IPS-18a (cell line): ENCODE measurements around the gene GLOD5.

Experiments
- H3K27ac ChIP-seq: one replicate; pipeline ENCODE4 v1.5.1; 2013; ENCODE audit warnings: low read length
- H3K27me3 ChIP-seq: one replicate; pipeline ENCODE4 v1.6.1; 2013; ENCODE audit warnings: mild to moderate bottlenecking, low read length; ENCODE audit not compliant: control insufficient read depth, insufficient read depth
- H3K36me3 ChIP-seq: one replicate; pipeline ENCODE4 v1.6.1; 2013; ENCODE audit warnings: low read depth, low read length; ENCODE audit not compliant: control insufficient read depth
- H3K4me1 ChIP-seq: one replicate; pipeline ENCODE4 v1.6.1; 2013; ENCODE audit warnings: low read depth, low read length; ENCODE audit not compliant: control insufficient read depth
- H3K4me3 ChIP-seq: one replicate; pipeline ENCODE4 v1.5.1; 2013; ENCODE audit warnings: low read length
- H3K9ac ChIP-seq: one replicate; pipeline ENCODE4 v1.6.1; 2013; ENCODE audit warnings: mild to moderate bottlenecking, low read length, moderate library complexity
- H3K9me3 ChIP-seq: one replicate; pipeline ENCODE4 v1.6.1; 2013; ENCODE audit warnings: low read depth, low read length; ENCODE audit not compliant: control insufficient read depth

The GLOD5 gene

GRCh38 chrX:48786825-48787504 is 25.4 kb downstream of the GLOD5 start:
- H3K27me3 ChIP-seq: no peaks in the 10 kb centered on the region
- H3K9me3 ChIP-seq: peaks cover 4% of the 10 kb centered on the region
- no peaks in the 10 kb centered on the region for H3K4me1 ChIP-seq
- H3K9ac ChIP-seq: no peak overlapping the region
- no peaks in the 10 kb centered on the region for H3K36me3 ChIP-seq
- no peak overlapping the region for H3K4me3 ChIP-seq
- H3K27ac ChIP-seq: no peak overlapping the region

DNA sequence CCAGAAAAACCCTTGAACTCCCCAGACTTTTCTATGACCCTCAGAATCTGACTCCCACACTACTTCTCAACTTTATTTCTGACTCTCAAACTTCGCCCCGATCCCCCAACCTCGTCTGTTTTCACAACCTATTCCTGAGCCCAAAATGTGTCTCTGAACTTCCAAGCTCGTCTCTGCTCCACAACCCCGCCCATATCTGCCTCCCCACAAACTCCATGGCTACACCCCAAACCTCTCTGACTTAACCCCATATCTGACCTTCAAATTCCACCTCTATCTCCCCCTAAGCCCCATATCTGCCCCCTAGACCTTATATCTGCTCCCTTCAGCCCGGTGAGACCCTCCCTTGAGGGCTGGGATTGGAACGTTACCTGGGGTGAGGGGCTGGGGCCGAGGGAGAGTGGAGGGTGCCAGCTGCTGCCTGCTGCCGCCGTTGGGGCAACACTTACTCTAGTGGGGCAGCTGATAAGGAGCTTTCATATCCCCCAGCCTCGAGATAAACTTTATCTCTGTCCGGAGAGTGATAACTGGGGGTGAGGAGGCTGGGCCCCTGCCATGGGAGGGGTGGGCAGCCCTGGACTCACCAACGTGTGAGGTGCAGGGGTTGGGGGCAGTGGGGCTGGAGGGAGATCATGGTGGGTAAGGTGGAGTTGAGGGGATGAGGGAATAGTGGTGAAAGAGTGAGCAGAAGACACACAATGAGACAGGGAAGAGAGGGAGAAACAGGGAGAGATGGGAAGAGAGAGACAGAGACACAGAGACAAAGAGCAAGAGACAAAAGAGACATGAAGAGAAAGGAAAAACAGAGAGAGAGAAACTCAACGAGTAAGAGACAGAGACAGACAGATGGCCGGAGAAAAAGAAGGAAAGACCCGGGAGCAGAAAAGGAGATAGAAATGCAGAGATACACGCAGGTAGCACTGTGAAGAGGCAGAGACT is 26.2 kb downstream of the GLOD5 start:
- H3K4me1 ChIP-seq: no peaks in the 10 kb centered on the region
- H3K9me3 ChIP-seq: peaks cover 4% of the 10 kb centered on the region
- no peak overlapping the region for H3K4me3 ChIP-seq
- no peaks in the 10 kb centered on the region for H3K36me3 ChIP-seq
- H3K27me3 ChIP-seq: no peaks in the 10 kb centered on the region
- no peak overlapping the region for H3K9ac ChIP-seq
- H3K27ac ChIP-seq: no peak overlapping the region

DNA sequence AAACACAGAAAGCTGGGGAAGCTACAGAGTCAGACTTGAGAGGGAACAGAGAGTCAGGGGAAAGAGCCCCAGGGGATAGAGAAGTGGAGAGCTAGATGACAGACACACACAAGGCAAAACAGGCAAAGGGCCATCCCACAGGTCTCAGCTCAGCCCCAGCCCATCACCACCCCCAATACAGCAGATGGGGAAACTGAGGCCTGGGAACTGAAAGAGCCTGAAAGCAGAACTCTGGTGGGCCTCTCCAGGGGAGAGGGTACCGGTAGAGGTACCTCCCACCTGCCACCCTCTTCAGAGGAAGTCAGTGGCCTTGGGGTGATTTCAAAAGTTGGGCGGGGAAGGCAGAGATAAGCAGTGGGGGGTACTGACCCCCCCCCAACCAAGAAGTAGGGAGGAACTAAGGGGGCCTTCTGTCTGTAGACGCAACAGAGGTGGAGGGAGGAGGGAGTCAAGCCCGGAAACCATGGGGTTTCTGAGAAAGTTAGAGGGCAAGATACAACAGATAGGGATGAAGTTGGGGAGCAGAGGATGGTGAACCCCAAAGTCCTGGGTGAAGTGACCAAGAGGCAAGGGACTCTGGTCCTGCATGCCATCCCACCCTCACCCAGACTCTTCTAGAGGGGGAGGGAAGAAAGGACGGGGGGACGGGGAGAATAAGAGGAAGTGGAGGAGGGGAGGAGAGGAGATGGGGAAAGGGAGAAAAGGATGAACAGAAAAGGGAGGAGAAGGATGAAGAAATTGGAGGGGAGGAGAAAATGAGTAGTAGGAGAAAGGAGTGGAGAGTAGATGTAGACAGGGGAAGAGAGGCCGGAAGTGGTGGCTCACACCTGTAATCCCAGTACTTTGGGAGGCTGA is 28.0 kb downstream of the GLOD5 start:
- H3K9me3 ChIP-seq: peaks cover 6% of the 10 kb centered on the region
- H3K4me1 ChIP-seq: no peaks in the 10 kb centered on the region
- no peaks in the 10 kb centered on the region for H3K27me3 ChIP-seq
- no peak overlapping the region for H3K9ac ChIP-seq
- no peak overlapping the region for H3K27ac ChIP-seq
- no peaks in the 10 kb centered on the region for H3K36me3 ChIP-seq
- no peak overlapping the region for H3K4me3 ChIP-seq

GRCh38 chrX:48790477-48790876 is 28.9 kb downstream of the GLOD5 start:
- H3K36me3 ChIP-seq: no peaks in the 10 kb centered on the region

DNA sequence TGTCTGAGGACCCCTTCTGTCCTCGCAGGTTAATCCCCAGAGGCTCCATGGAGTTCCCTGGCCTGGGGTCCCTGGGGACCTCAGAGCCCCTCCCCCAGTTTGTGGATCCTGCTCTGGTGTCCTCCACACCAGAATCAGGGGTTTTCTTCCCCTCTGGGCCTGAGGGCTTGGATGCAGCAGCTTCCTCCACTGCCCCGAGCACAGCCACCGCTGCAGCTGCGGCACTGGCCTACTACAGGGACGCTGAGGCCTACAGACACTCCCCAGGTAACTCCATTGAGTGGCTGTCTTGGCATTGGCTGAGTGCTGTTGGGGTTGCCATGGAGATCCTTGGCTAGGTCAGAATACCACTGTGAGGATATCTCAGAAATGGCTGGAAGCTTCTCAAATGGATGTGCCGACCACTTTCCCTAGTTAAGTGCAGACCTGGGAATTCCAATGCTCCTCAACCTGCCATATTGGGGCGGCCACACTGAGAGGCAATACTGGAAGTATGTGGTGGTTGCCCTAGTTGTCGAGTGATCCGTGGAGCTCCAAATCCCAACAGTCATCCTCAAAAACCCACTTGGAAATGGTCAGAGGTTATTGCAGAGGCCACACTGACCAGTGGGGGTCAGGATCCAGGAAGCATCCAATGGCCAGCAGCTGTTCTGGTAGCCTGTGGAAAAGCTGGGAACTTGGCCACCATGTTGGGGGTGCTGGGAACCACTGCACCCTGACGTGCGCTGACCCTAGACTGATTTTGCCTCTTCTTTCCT is 29.7 kb downstream of the GLOD5 start:
- Histone ChIP-seq H3K36me3 (no peaks in the 10 kb centered on the region), H3K4me1 (no peaks in the 10 kb centered on the region), H3K4me3 (no peak overlapping the region), H3K9me3 (peaks cover 13% of the 10 kb centered on the region), H3K9ac (no peak overlapping the region), H3K27me3 (no peaks in the 10 kb centered on the region), H3K27ac (no peak overlapping the region)

More at GRCh38 chrX:48790477-48790876, 28.9 kb downstream of the GLOD5 start:
- Histone ChIP-seq H3K27ac (no peak overlapping the region), H3K4me1 (no peaks in the 10 kb centered on the region), H3K4me3 (no peak overlapping the region), H3K9me3 (peaks cover 13% of the 10 kb centered on the region), H3K9ac (no peak overlapping the region), H3K27me3 (no peaks in the 10 kb centered on the region)

GRCh38 chrX:48792219-48792618 is 30.7 kb downstream of the GLOD5 start:
- Histone ChIP-seq H3K9me3 (peaks cover 13% of the 10 kb centered on the region), H3K27me3 (no peaks in the 10 kb centered on the region), H3K4me3 (no peak overlapping the region), H3K4me1 (no peaks in the 10 kb centered on the region), H3K9ac (no peak overlapping the region), H3K36me3 (no peaks in the 10 kb centered on the region), H3K27ac (no peak overlapping the region)

- Histone ChIP-seq H3K9ac (no peak overlapping the region), H3K4me1 (no peaks in the 10 kb centered on the region), H3K36me3 (no peaks in the 10 kb centered on the region), H3K27me3 (no peaks in the 10 kb centered on the region), H3K4me3 (no peak overlapping the region), H3K9me3 (peaks cover 9% of the 10 kb centered on the region), H3K27ac (no peak overlapping the region)
Measured at GRCh38 chrX:48793935-48794334, 32.4 kb downstream of the GLOD5 start.

- Histone ChIP-seq H3K4me3 (no peak overlapping the region), H3K9ac (no peak overlapping the region), H3K9me3 (peaks cover 9% of the 10 kb centered on the region)
Measured at GRCh38 chrX:48794340-48794910, 32.9 kb downstream of the GLOD5 start.

GRCh38 chrX:48794911-48795515 is 33.5 kb downstream of the GLOD5 start:
- Histone ChIP-seq H3K27me3 (no peaks in the 10 kb centered on the region), H3K4me3 (no peak overlapping the region), H3K27ac (no peak overlapping the region), H3K9ac (no peak overlapping the region), H3K4me1 (no peaks in the 10 kb centered on the region), H3K9me3 (peaks cover 9% of the 10 kb centered on the region), H3K36me3 (no peaks in the 10 kb centered on the region)

More at GRCh38 chrX:48794340-48794910, 32.9 kb downstream of the GLOD5 start:
- Histone ChIP-seq H3K27me3 (no peaks in the 10 kb centered on the region), H3K4me1 (no peaks in the 10 kb centered on the region), H3K27ac (no peak overlapping the region), H3K36me3 (no peaks in the 10 kb centered on the region)

- Histone ChIP-seq H3K4me3 (no peak overlapping the region), H3K27ac (no peak overlapping the region), H3K4me1 (no peaks in the 10 kb centered on the region), H3K9ac (no peak overlapping the region), H3K36me3 (no peaks in the 10 kb centered on the region), H3K27me3 (no peaks in the 10 kb centered on the region), H3K9me3 (peaks cover 12% of the 10 kb centered on the region)
Measured at GRCh38 chrX:48798318-48798717, 36.8 kb downstream of the GLOD5 start.
